PC-9 (cell line): ENCODE results near the gene FAM180A.

Experiments used
- CTCF ChIP-seq: fragments of 200-600 bp; sonication (generic); conservative IDR thresholded peaks from 2 replicates; pipeline ENCODE4 v1.6.1; 2017; ENCODE audit warnings: mixed run types, antibody characterized with exemption, mild to moderate bottlenecking, moderate library complexity
- EZH2 ChIP-seq: fragments of 200-600 bp; sonication (generic); IDR thresholded peaks from 2 replicates; pipeline ENCODE4 v1.8.0; 2017; ENCODE audit warnings: antibody characterized with exemption, low read depth

GRCh38 chr7:135790371-135790977 is 41.9 kb upstream of the FAM180A start:
- no peak for TF ChIP-seq CTCF
- no peak for TF ChIP-seq EZH2
